SK-N-SH treated with all-trans-retinoic acid at 6 μM for 48 hours (cell line): Measurements from ENCODE around the gene IP6K3.

ENCODE experiments used
- ATAC-seq: fragments of 200-7000 bp; cut with Tn5 transposase; 3 replicates; pipeline ENCODE4 v1.9.1; 2020; ENCODE audit warnings: mild to moderate bottlenecking, moderate library complexity
- ARNTL ChIP-seq: fragments of 450-650 bp; formaldehyde crosslinking; IDR thresholded peaks from 2 replicates; pipeline ENCODE4 v1.5.0; 2020; ENCODE audit warnings: low read depth, mild to moderate bottlenecking, moderate library complexity, borderline replicate concordance
- CSDC2 ChIP-seq: fragments of 250-450 bp; sonication (Bioruptor Pico); IDR thresholded peaks from 2 replicates; pipeline ENCODE4 v1.5.0; 2020; ENCODE audit warnings: mild to moderate bottlenecking, moderate library complexity
- ESRRG ChIP-seq: fragments of 250-450 bp; sonication (Bioruptor Pico); IDR thresholded peaks from 2 replicates; pipeline ENCODE4 v1.6.1; 2021; ENCODE audit warnings: mild to moderate bottlenecking
- GLIS3 ChIP-seq: fragments of 250-450 bp; sonication (Bioruptor Pico); IDR thresholded peaks from 2 replicates; pipeline ENCODE4 v1.5.0; 2020; ENCODE audit warnings: mild to moderate bottlenecking, moderate library complexity
- ISL1 ChIP-seq: fragments of 250-450 bp; sonication (Bioruptor Pico); IDR thresholded peaks from 2 replicates; pipeline ENCODE4 v2.1.2; 2022; ENCODE audit warnings: mild to moderate bottlenecking, moderate library complexity
- OSR1 ChIP-seq: fragments of 250-450 bp; sonication (Bioruptor Pico); IDR thresholded peaks from 2 replicates; pipeline ENCODE4 v1.8.0; 2022; ENCODE audit warnings: moderate library complexity, mild to moderate bottlenecking, inconsistent platforms
- RARB ChIP-seq: fragments of 250-450 bp; sonication (Bioruptor Pico); IDR thresholded peaks from 2 replicates; pipeline ENCODE4 v1.8.0; 2021; ENCODE audit warnings: mild to moderate bottlenecking, moderate library complexity
- SNAI2 ChIP-seq: fragments of 250-450 bp; sonication (Bioruptor Pico); IDR thresholded peaks from 2 replicates; pipeline ENCODE4 v1.5.0; 2020; ENCODE audit warnings: mild to moderate bottlenecking, moderate library complexity
- ZC3H10 ChIP-seq: fragments of 250-450 bp; sonication (Bioruptor Pico); IDR thresholded peaks from 2 replicates; pipeline ENCODE4 v1.5.1; 2021; ENCODE audit warnings: mild to moderate bottlenecking, moderate library complexity
- ZFP3 ChIP-seq: fragments of 250-450 bp; sonication (Bioruptor Pico); IDR thresholded peaks from 2 replicates; pipeline ENCODE4 v1.5.0; 2020; ENCODE audit warnings: mild to moderate bottlenecking, moderate library complexity
- ZFP30 ChIP-seq: fragments of 450-650 bp; formaldehyde crosslinking; IDR thresholded peaks from 2 replicates; pipeline ENCODE4 v1.5.0; 2022; ENCODE audit warnings: mild to moderate bottlenecking, moderate library complexity
- ZNF565 ChIP-seq: fragments of 450-650 bp; formaldehyde crosslinking; conservative IDR thresholded peaks from 2 replicates; pipeline ENCODE4 v1.5.0; 2020; ENCODE audit warnings: low read depth, mild to moderate bottlenecking, moderate library complexity
- ZNF70 ChIP-seq: fragments of 450-650 bp; formaldehyde crosslinking; IDR thresholded peaks from 2 replicates; pipeline ENCODE4 v1.5.0; 2020; ENCODE audit warnings: mild to moderate bottlenecking, moderate library complexity
- ZNF8 ChIP-seq: fragments of 450-650 bp; formaldehyde crosslinking; IDR thresholded peaks from 2 replicates; pipeline ENCODE4 v1.5.0; 2020; ENCODE audit warnings: mild to moderate bottlenecking, moderate library complexity
- TF ChIP-seq, protein P1 (sequence below): fragments of 250-450 bp; sonication (Bioruptor Pico); IDR thresholded peaks from 2 replicates; pipeline ENCODE4 v1.5.1; 2021; ENCODE audit warnings: mild to moderate bottlenecking, moderate library complexity
- TF ChIP-seq, protein P2 (sequence below): fragments of 250-450 bp; sonication (Bioruptor Pico); IDR thresholded peaks from 2 replicates; pipeline ENCODE4 v1.8.0; 2020; ENCODE audit warnings: mild to moderate bottlenecking, moderate library complexity, borderline replicate concordance
- TF ChIP-seq, protein P3 (sequence below): fragments of 250-450 bp; sonication (Bioruptor Pico); IDR thresholded peaks from 2 replicates; pipeline ENCODE4 v1.5.0; 2020; ENCODE audit warnings: mild to moderate bottlenecking, moderate library complexity
- TF ChIP-seq, protein P4 (sequence below): fragments of 250-450 bp; sonication (Bioruptor Pico); IDR thresholded peaks from 2 replicates; pipeline ENCODE4 v1.8.0; 2021; ENCODE audit warnings: low read depth, mild to moderate bottlenecking, moderate library complexity, borderline replicate concordance
- TF ChIP-seq, protein P5 (sequence below): fragments of 250-450 bp; sonication (Bioruptor Pico); IDR thresholded peaks from 2 replicates; pipeline ENCODE4 v1.5.1; 2020; ENCODE audit warnings: low read depth, mild to moderate bottlenecking, moderate library complexity

The IP6K3 gene

DNA sequence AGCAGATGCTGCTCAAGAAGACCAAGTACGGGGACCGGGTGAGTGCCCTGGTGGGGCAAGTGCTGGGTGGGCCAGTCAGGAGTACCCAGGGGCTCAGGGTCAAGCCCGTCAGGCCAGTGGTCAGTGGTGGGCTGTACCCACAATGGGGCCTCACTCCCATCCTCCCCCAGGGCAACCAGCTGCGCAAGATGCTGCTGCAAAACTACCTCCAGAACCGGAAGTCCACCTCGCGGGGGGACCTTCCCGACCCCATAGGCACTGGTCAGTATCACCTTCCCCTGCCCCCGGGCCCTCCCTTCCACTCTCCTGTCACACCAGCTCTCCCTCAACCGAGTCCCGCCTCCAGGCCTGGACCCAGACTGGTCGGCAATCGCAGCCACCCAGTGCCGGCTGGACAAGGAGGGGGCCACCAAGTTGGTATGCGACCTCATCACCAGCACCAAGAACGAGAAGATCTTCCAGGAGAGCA lies 62.2 kb downstream of the IP6K3 start:
- TF ChIP-seq ARNTL (CRISPR knock-in tag) (no peak), ZNF8 (CRISPR knock-in tag) (no peak), ZFP3 (no peak), GLIS3 (CRISPR knock-in tag) (no peak), RARB (CRISPR knock-in tag) (no peak), ZNF565 (CRISPR knock-in tag) (no peak), ZFP30 (CRISPR knock-in tag) (no peak), ZC3H10 (no peak)
- TF ChIP-seq, protein P1, sequence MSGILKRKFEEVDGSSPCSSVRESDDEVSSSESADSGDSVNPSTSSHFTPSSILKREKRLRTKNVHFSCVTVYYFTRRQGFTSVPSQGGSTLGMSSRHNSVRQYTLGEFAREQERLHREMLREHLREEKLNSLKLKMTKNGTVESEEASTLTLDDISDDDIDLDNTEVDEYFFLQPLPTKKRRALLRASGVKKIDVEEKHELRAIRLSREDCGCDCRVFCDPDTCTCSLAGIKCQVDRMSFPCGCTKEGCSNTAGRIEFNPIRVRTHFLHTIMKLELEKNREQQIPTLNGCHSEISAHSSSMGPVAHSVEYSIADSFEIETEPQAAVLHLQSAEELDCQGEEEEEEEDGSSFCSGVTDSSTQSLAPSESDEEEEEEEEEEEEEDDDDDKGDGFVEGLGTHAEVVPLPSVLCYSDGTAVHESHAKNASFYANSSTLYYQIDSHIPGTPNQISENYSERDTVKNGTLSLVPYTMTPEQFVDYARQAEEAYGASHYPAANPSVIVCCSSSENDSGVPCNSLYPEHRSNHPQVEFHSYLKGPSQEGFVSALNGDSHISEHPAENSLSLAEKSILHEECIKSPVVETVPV = no peak
- TF ChIP-seq, protein P2, sequence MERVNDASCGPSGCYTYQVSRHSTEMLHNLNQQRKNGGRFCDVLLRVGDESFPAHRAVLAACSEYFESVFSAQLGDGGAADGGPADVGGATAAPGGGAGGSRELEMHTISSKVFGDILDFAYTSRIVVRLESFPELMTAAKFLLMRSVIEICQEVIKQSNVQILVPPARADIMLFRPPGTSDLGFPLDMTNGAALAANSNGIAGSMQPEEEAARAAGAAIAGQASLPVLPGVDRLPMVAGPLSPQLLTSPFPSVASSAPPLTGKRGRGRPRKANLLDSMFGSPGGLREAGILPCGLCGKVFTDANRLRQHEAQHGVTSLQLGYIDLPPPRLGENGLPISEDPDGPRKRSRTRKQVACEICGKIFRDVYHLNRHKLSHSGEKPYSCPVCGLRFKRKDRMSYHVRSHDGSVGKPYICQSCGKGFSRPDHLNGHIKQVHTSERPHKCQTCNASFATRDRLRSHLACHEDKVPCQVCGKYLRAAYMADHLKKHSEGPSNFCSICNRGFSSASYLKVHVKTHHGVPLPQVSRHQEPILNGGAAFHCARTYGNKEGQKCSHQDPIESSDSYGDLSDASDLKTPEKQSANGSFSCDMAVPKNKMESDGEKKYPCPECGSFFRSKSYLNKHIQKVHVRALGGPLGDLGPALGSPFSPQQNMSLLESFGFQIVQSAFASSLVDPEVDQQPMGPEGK = no peak
- TF ChIP-seq, protein P3, sequence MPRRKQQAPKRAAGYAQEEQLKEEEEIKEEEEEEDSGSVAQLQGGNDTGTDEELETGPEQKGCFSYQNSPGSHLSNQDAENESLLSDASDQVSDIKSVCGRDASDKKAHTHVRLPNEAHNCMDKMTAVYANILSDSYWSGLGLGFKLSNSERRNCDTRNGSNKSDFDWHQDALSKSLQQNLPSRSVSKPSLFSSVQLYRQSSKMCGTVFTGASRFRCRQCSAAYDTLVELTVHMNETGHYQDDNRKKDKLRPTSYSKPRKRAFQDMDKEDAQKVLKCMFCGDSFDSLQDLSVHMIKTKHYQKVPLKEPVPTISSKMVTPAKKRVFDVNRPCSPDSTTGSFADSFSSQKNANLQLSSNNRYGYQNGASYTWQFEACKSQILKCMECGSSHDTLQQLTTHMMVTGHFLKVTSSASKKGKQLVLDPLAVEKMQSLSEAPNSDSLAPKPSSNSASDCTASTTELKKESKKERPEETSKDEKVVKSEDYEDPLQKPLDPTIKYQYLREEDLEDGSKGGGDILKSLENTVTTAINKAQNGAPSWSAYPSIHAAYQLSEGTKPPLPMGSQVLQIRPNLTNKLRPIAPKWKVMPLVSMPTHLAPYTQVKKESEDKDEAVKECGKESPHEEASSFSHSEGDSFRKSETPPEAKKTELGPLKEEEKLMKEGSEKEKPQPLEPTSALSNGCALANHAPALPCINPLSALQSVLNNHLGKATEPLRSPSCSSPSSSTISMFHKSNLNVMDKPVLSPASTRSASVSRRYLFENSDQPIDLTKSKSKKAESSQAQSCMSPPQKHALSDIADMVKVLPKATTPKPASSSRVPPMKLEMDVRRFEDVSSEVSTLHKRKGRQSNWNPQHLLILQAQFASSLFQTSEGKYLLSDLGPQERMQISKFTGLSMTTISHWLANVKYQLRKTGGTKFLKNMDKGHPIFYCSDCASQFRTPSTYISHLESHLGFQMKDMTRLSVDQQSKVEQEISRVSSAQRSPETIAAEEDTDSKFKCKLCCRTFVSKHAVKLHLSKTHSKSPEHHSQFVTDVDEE (CRISPR knock-in tag) = no peak
- TF ChIP-seq, protein P4, sequence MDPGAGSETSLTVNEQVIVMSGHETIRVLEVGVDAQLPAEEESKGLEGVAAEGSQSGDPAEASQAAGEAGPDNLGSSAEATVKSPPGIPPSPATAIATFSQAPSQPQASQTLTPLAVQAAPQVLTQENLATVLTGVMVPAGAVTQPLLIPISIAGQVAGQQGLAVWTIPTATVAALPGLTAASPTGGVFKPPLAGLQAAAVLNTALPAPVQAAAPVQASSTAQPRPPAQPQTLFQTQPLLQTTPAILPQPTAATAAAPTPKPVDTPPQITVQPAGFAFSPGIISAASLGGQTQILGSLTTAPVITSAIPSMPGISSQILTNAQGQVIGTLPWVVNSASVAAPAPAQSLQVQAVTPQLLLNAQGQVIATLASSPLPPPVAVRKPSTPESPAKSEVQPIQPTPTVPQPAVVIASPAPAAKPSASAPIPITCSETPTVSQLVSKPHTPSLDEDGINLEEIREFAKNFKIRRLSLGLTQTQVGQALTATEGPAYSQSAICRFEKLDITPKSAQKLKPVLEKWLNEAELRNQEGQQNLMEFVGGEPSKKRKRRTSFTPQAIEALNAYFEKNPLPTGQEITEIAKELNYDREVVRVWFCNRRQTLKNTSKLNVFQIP (CRISPR knock-in tag) = no peak
- no peak for ATAC-seq

DNA sequence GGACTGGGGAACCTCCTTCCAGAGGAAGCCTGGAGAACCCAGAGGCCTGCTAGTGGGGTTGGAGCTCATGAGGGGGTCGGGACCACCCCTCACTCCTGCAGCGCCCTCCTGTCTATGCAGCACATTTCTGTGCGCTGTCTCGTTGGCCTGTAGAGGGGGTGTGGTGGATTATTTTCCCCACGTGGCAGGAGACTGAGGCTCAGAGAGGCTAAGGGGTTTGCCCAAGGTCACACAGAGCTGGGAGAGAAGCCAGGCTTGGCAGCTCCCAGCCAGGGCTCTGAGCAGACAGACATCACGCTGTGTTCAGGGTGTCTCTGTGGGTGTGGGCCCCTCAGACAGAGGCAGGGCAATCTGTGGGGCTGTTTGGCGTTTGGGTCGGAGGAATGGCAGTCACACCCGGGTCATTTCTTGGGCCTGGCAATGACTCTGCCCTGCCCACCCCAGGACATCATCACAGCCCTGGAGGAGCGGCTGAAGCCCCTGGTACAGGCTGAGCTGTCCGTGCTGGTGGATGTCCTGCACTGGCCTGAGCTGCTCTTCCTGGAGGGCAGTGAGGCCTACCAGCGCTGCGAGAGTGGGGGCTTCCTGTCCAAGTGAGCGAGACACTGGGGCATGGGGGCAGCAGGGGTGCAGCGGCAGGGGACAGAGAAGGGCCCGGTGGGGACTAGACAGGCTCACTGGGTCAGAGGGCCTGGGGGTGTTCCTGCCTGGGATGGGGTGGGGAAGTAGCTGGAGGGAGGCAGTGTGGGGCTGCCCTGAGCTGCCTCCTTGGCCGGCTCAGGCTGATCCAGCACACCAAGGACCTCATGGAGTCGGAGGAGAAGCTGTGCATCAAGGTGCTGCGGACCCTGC lies 62.9 kb downstream of the IP6K3 start:
- ATAC-seq = no peak
- no peak for TF ChIP-seq ZNF8 (CRISPR knock-in tag)
- TF ChIP-seq RARB (CRISPR knock-in tag) = no peak
- TF ChIP-seq, protein P4 (CRISPR knock-in tag) = no peak
- TF ChIP-seq ZC3H10 = no peak
- TF ChIP-seq ESRRG (CRISPR knock-in tag) = no peak
- no peak for TF ChIP-seq SNAI2 (CRISPR knock-in tag)
- TF ChIP-seq ARNTL (CRISPR knock-in tag) = no peak

DNA sequence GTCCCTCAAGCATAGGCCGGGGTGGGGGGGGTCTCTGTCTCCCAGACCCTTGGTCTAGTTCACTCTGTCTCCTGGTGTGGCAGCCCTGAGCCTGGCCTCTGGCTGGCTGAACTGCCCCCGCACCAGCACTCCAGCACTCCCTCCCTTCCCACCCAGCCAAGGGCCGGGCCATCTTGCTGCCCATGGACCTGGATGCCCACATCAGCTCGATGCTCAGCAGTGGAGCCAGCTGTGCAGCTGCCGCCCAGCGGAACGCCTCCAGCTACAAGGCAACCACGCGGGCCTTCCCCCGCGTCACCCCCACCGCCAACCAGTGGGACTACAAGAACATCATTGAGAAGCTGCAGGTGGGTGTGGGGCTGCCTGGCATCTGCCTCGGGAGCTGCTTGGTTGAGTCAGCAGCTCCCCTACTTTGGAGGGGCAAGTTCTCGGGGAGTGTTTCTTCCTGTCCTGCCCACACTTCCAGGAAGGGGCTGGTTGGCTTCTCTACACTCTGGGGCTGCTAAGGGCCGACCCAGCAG lies 63.6 kb downstream of the IP6K3 start:
- TF ChIP-seq CSDC2 (CRISPR knock-in tag) (no peak), ARNTL (CRISPR knock-in tag) (no peak), RARB (CRISPR knock-in tag) (no peak), OSR1 (no peak), ZNF565 (CRISPR knock-in tag) (no peak), SNAI2 (CRISPR knock-in tag) (no peak), ZC3H10 (no peak), ZNF8 (CRISPR knock-in tag) (no peak), ZNF70 (CRISPR knock-in tag) (no peak), ISL1 (CRISPR knock-in tag) (no peak)
- TF ChIP-seq, protein P3 (CRISPR knock-in tag) = no peak
- TF ChIP-seq, protein P5, sequence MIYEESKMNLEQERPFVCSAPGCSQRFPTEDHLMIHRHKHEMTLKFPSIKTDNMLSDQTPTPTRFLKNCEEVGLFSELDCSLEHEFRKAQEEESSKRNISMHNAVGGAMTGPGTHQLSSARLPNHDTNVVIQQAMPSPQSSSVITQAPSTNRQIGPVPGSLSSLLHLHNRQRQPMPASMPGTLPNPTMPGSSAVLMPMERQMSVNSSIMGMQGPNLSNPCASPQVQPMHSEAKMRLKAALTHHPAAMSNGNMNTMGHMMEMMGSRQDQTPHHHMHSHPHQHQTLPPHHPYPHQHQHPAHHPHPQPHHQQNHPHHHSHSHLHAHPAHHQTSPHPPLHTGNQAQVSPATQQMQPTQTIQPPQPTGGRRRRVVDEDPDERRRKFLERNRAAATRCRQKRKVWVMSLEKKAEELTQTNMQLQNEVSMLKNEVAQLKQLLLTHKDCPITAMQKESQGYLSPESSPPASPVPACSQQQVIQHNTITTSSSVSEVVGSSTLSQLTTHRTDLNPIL (CRISPR knock-in tag) = no peak
- TF ChIP-seq, protein P1 = no peak
- no peak for ATAC-seq
